Liver (tissue), 9 donors: ENCODE measurements around the gene PLIN3. TPM values are rescaled to one million over a fixed set of nuclear protein-coding genes. Genes with fewer than 3 reads are reported as not detected.

ENCODE experiments used
- DNase-seq: peaks from one replicate; pipeline ENCODE4 v3.0.0-alpha.2; 2017; ENCODE audit warnings: low spot score
- H3K27ac ChIP-seq, 2 donors: one replicate each; pipeline ENCODE4 v1.7.0; 2013; ENCODE audit warnings: inconsistent platforms in 2 of 2, low read length in 2 of 2, control low read depth in 1 of 2, low read depth in 1 of 2, mild to moderate bottlenecking in 1 of 2
- H3K27me3 ChIP-seq, 4 donors: one replicate each; pipeline versions ENCODE4 v1.6.1 to v1.7.0; 2013; ENCODE audit warnings: low read length in 3 of 4, inconsistent platforms in 1 of 4, mild to moderate bottlenecking in 1 of 4, moderate library complexity in 1 of 4; ENCODE audit not compliant: control insufficient read depth in 4 of 4, insufficient read depth in 4 of 4
- H3K36me3 ChIP-seq, 4 donors: one replicate each; pipeline versions ENCODE4 v1.6.1 to v1.7.0; 2013; ENCODE audit warnings: low read length in 3 of 4, mild to moderate bottlenecking in 3 of 4, low read depth in 1 of 4, moderate library complexity in 1 of 4; ENCODE audit not compliant: control insufficient read depth in 4 of 4, insufficient read depth in 3 of 4
- H3K4me1 ChIP-seq, 4 donors: one replicate each; pipeline versions ENCODE4 v1.6.1 to v1.7.0; 2013; ENCODE audit warnings: low read length in 3 of 4, mild to moderate bottlenecking in 3 of 4, moderate library complexity in 1 of 4; ENCODE audit not compliant: control insufficient read depth in 4 of 4, insufficient read depth in 4 of 4
- H3K4me3 ChIP-seq, 3 donors: one replicate each; pipeline versions ENCODE4 v1.6.1 to v1.7.0; 2013; ENCODE audit warnings: low read length in 3 of 3, control low read depth in 1 of 3, low read depth in 1 of 3, mild to moderate bottlenecking in 1 of 3
- H3K9ac ChIP-seq, 2 donors: one replicate each; pipeline ENCODE4 v1.7.0; 2013; ENCODE audit warnings: low read length in 2 of 2, mild to moderate bottlenecking in 2 of 2, moderate library complexity in 2 of 2, control low read depth in 1 of 2, low read depth in 1 of 2
- H3K9me3 ChIP-seq, 4 donors: one replicate each; pipeline versions ENCODE4 v1.6.1 to v1.7.0; 2013; ENCODE audit warnings: low read length in 3 of 4; ENCODE audit not compliant: control insufficient read depth in 4 of 4
- ATF3 ChIP-seq: IDR thresholded peaks from 2 replicates; pipeline ENCODE4 v1.6.1; 2016; ENCODE audit warnings: antibody characterized with exemption
- EGR1 ChIP-seq, 2 donors: IDR thresholded peaks; 2 replicates each; pipeline ENCODE4 v1.6.1; 2016 to 2018; ENCODE audit warnings: antibody characterized with exemption in 2 of 2, low read depth in 2 of 2
- FOXA1 ChIP-seq: IDR thresholded peaks from 2 replicates; pipeline ENCODE4 v1.6.1; 2016; ENCODE audit warnings: antibody characterized with exemption
- FOXA2 ChIP-seq: IDR thresholded peaks from 2 replicates; pipeline ENCODE4 v1.6.1; 2016; ENCODE audit warnings: antibody characterized with exemption
- GABPA ChIP-seq, 2 donors: IDR thresholded peaks in 1 of 2; conservative IDR thresholded peaks in 1 of 2; 2 replicates each; pipeline ENCODE4 v1.6.1; 2016; ENCODE audit warnings: antibody characterized with exemption in 2 of 2, mild to moderate bottlenecking in 1 of 2, moderate library complexity in 1 of 2
- HNF4A ChIP-seq, 2 donors: conservative IDR thresholded peaks; 2 replicates each; pipeline ENCODE4 v1.6.1; 2016; ENCODE audit warnings: antibody characterized with exemption in 2 of 2, mild to moderate bottlenecking in 2 of 2
- HNF4G ChIP-seq: IDR thresholded peaks from 2 replicates; pipeline ENCODE4 v1.6.1; 2016; ENCODE audit warnings: antibody characterized with exemption
- JUND ChIP-seq, 2 donors: IDR thresholded peaks; 2 replicates each; pipeline ENCODE4 v1.6.1; 2016; ENCODE audit warnings: antibody characterized with exemption in 2 of 2
- NR2F2 ChIP-seq: IDR thresholded peaks from 2 replicates; pipeline ENCODE4 v1.6.1; 2016; ENCODE audit warnings: antibody characterized with exemption
- RAD21 ChIP-seq, 2 donors: IDR thresholded peaks; 2 replicates each; pipeline ENCODE4 v1.6.1; 2016; ENCODE audit warnings: antibody characterized with exemption in 2 of 2, mild to moderate bottlenecking in 2 of 2
- REST ChIP-seq: IDR thresholded peaks from 2 replicates; pipeline ENCODE4 v1.6.1; 2016; ENCODE audit warnings: antibody characterized with exemption, mild to moderate bottlenecking
- RXRA ChIP-seq, 2 donors: IDR thresholded peaks; 2 replicates each; pipeline ENCODE4 v1.6.1; 2017 to 2018; ENCODE audit warnings: antibody characterized with exemption in 2 of 2, mild to moderate bottlenecking in 1 of 2
- SP1 ChIP-seq: IDR thresholded peaks from 2 replicates; pipeline ENCODE4 v1.6.1; 2018; ENCODE audit warnings: antibody characterized with exemption, mild to moderate bottlenecking
- TAF1 ChIP-seq: conservative IDR thresholded peaks from 2 replicates; pipeline ENCODE4 v1.6.1; 2016; ENCODE audit warnings: antibody characterized with exemption, mild to moderate bottlenecking
- YY1 ChIP-seq: IDR thresholded peaks from 2 replicates; pipeline ENCODE4 v1.6.1; 2016; ENCODE audit warnings: antibody characterized with exemption, mild to moderate bottlenecking
- ZBTB33 ChIP-seq: IDR thresholded peaks from 2 replicates; pipeline ENCODE4 v1.6.1; 2016; ENCODE audit warnings: antibody characterized with exemption
- WGBS: extraction: QIAGEN DNeasy Blood & Tissue Kit; methylation state at CpG from one replicate; pipeline ENCODE4 v1.1.7; 2013; 5-methylcytosine and 5-hydroxymethylcytosine counted together
- polyA plus RNA-seq, 2 donors: library from polyadenylated mRNA; stranded (reverse) in 1 of 2; unstranded in 1 of 2; fragments of 200-250 nt in 1 of 2; fragments of >200 nt in 1 of 2; fragmentation: Nextera tagmentation in 1 of 2; extraction: Ambion mirVana in 1 of 2; gene quantifications; one replicate each; pipeline versions ENCODE4 v1.2.1 to v1.2.3, GENCODE V29; 2013 to 2015
- total RNA-seq, 2 donors: library from RNA; depleted of rRNA; stranded (reverse); fragments of >200 nt; gene quantifications; one replicate each; pipeline ENCODE4 v1.2.3, GENCODE V29; 2014
- TF ChIP-seq, protein P1 (sequence below): fragments of 150-350 bp; IDR thresholded peaks from 2 replicates; pipeline ENCODE4 v1.5.1; 2017; ENCODE audit warnings: improper control_type of control experiment, low read depth, low read length; ENCODE audit not compliant: missing input control
- TF ChIP-seq, protein P2 (sequence below): IDR thresholded peaks from 2 replicates; pipeline ENCODE4 v1.6.1; 2016; ENCODE audit warnings: antibody characterized with exemption
- donor health status: healthy.
- donor health status: healthy.
- donor health status: healthy.
- donor health status: healthy.
- donor health status: healthy.

The PLIN3 gene
- total and polyA plus RNA-seq, 4 donors: 16.9 to 30.2 (median 20.7) TPM

DNA sequence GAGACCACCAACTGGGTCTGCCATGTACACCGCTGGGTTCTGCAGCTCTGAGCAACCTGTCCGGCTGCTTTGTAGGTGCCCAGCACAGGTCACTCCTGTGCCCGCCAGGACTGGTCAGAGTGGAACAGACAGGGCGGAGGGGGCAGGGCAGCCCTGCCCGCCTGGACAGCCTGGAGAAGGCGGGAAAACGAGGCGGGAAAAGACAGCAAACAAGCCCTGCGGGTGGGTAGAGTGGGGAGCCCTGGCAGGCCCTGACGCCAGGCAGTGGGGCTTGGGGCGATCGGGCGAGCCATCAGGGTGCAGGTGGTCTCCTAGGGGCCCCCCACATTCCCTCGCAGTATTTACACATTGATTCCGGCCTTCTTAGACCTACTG, 41.3 kb upstream of the PLIN3 start:
- H3K4me3 ChIP-seq: no peak overlapping the region
- no peak overlapping the region for H3K27ac ChIP-seq
- H3K4me1 ChIP-seq: peaks cover 6 to 26% (median 15%) of the 10 kb centered on the region in 4 donors
- no peak for DNase-seq
- WGBS: 70% methylated on average over 15 of the region's 15 CpGs
- no peak overlapping the region for H3K9ac ChIP-seq
- H3K9me3 ChIP-seq: no peaks in the 10 kb centered on the region
- H3K36me3 ChIP-seq: no peaks in the 10 kb centered on the region
- no peak for TF ChIP-seq HNF4A (conservative IDR thresholded peaks at IDR 0.05)
- TF ChIP-seq RXRA (IDR thresholded peaks at IDR 0.05): no peak
- TF ChIP-seq ATF3: no peak
- no peak for TF ChIP-seq FOXA1
- no peak for TF ChIP-seq NR2F2
- TF ChIP-seq RAD21 (IDR thresholded peaks at IDR 0.05): no peak
- TF ChIP-seq ZBTB33: no peak
- TF ChIP-seq, protein P1, sequence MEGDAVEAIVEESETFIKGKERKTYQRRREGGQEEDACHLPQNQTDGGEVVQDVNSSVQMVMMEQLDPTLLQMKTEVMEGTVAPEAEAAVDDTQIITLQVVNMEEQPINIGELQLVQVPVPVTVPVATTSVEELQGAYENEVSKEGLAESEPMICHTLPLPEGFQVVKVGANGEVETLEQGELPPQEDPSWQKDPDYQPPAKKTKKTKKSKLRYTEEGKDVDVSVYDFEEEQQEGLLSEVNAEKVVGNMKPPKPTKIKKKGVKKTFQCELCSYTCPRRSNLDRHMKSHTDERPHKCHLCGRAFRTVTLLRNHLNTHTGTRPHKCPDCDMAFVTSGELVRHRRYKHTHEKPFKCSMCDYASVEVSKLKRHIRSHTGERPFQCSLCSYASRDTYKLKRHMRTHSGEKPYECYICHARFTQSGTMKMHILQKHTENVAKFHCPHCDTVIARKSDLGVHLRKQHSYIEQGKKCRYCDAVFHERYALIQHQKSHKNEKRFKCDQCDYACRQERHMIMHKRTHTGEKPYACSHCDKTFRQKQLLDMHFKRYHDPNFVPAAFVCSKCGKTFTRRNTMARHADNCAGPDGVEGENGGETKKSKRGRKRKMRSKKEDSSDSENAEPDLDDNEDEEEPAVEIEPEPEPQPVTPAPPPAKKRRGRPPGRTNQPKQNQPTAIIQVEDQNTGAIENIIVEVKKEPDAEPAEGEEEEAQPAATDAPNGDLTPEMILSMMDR: no peak
- TF ChIP-seq SP1: no peak
- TF ChIP-seq FOXA2: no peak
- TF ChIP-seq EGR1 (IDR thresholded peaks at IDR 0.05; ENCODE audit: low read depth in 2 of 2): no peak
- no peak for TF ChIP-seq REST
- TF ChIP-seq GABPA (IDR thresholded peaks at IDR 0.05 in 1 of 2, conservative IDR thresholded peaks at IDR 0.05 in 1 of 2): no peak
- no peak for TF ChIP-seq HNF4G
- TF ChIP-seq, protein P2, sequence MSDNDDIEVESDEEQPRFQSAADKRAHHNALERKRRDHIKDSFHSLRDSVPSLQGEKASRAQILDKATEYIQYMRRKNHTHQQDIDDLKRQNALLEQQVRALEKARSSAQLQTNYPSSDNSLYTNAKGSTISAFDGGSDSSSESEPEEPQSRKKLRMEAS: no peak
- no peak for TF ChIP-seq TAF1
- no peak for TF ChIP-seq YY1
- TF ChIP-seq JUND (IDR thresholded peaks at IDR 0.05): no peak
- no peaks in the 10 kb centered on the region for H3K27me3 ChIP-seq
